Activated CD8-positive, alpha-beta memory T cell treated with anti-CD3 and anti-CD28 coated beads for 24 hours (primary cell): Measurements from ENCODE around the gene MANBA.

ENCODE experiments used
- DNase-seq: peaks from one replicate; pipeline ENCODE4 v3.0.0-alpha.2; 2020

MANBA gene

DNA sequence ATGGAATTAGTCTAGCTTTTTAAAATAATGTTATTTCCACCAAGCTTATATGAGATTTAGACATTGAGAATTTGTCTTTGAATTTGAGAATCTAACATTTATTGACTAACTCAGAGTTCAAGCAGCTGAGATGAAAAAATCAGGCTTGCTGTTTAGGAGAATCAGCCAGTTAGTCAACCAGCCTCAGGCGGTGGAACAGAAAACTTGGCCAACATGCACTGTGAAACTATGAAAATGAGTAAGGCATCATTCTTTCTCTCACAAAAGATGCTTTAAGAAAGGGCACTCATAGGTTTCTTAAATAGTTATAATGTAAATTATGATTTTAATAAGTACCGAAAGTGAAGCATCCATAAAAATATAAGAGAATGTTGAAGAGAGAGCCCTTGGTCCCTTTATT lies 175.4 kb downstream of the MANBA start:
- DNase-seq, result no peak

DNA sequence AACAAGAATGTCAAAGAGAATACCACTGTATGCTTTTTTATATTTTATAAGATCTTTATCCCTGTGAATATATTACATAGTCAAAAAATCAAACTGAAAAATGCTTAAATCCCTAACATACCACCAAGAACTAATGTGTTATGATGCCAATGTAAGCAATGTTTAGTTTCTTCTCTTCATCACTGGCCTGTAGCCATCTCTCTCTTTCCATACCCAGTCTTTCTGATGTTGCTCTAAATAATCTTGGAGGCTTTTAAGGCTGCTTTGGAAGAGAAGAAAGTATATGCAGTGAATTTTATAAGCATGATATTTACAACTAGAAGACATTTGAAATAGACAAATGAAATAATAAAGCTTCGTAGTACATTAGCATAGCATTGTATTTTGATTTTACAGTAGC lies 176.7 kb downstream of the MANBA start:
- DNase-seq, result no peak
